Loucy (cell line): ENCODE results near the gene CHRNA1.

Source experiments
- H2AFZ ChIP-seq: fragments of 200-600 bp; sonication (generic); 2 replicates; pipeline ENCODE4 v1.6.0; 2016; ENCODE audit warnings: antibody characterized with exemption, mild to moderate bottlenecking, low read length, moderate library complexity
- H3F3A ChIP-seq: fragments of 200-600 bp; 2 replicates; pipeline ENCODE4 v1.6.0; 2016; ENCODE audit warnings: antibody characterized with exemption, low read depth, mild to moderate bottlenecking
- H3K27me3 ChIP-seq: fragments of 200-600 bp; sonication (generic); 2 replicates; pipeline ENCODE4 v1.6.1; 2014; ENCODE audit warnings: low read length, mild to moderate bottlenecking; ENCODE audit not compliant: insufficient read depth, poor library complexity, severe bottlenecking
- H3K36me3 ChIP-seq: fragments of 200-600 bp; sonication (generic); 2 replicates; pipeline ENCODE4 v1.6.1; 2016; ENCODE audit warnings: low read length; ENCODE audit not compliant: insufficient read depth
- H3K4me1 ChIP-seq: fragments of 200-600 bp; sonication (generic); 2 replicates; pipeline ENCODE4 v1.5.1; 2014; ENCODE audit warnings: low read length, mild to moderate bottlenecking; ENCODE audit not compliant: insufficient read depth, poor library complexity, severe bottlenecking
- H3K4me2 ChIP-seq: fragments of 200-600 bp; sonication (generic); 2 replicates; pipeline ENCODE4 v1.6.0; 2014; ENCODE audit warnings: antibody characterized with exemption, low read length, low read depth, mild to moderate bottlenecking; ENCODE audit not compliant: poor library complexity, severe bottlenecking
- H3K4me3 ChIP-seq: fragments of 200-600 bp; sonication (generic); 2 replicates; pipeline ENCODE4 v1.5.1; 2014; ENCODE audit warnings: low read length, mild to moderate bottlenecking, mixed read lengths; ENCODE audit not compliant: poor library complexity, severe bottlenecking
- H3K79me2 ChIP-seq: fragments of 200-600 bp; sonication (generic); 2 replicates; pipeline ENCODE4 v1.6.1; 2014; ENCODE audit warnings: low read length; ENCODE audit not compliant: insufficient read depth
- H3K9ac ChIP-seq: fragments of 200-600 bp; sonication (generic); 2 replicates; pipeline ENCODE4 v1.6.0; 2014; ENCODE audit warnings: mild to moderate bottlenecking, low read depth, low read length, moderate library complexity; ENCODE audit not compliant: poor library complexity, severe bottlenecking
- H3K9me2 ChIP-seq: fragments of 200-600 bp; sonication (generic); replicated peaks from 2 replicates; pipeline ENCODE4 v1.6.1; 2016; ENCODE audit warnings: low read depth, low read length, mixed read lengths
- H3K9me3 ChIP-seq: fragments of 200-600 bp; sonication (generic); 2 replicates; pipeline ENCODE4 v1.6.1; 2014; ENCODE audit warnings: mild to moderate bottlenecking, antibody characterized with exemption, low read length, low read depth; ENCODE audit not compliant: insufficient read depth
- H4K20me1 ChIP-seq: fragments of 200-600 bp; sonication (generic); 2 replicates; pipeline ENCODE4 v1.6.0; 2014; ENCODE audit warnings: antibody characterized with exemption, low read length, mild to moderate bottlenecking; ENCODE audit not compliant: insufficient read depth, poor library complexity, severe bottlenecking
- CTCF ChIP-seq: fragments of 200-600 bp; sonication (generic); conservative IDR thresholded peaks from 2 replicates; pipeline ENCODE4 v1.5.1; 2014; ENCODE audit warnings: mild to moderate bottlenecking, antibody characterized with exemption, low read length
- EZH2phosphoT487 ChIP-seq: fragments of 200-600 bp; IDR thresholded peaks from 2 replicates; pipeline ENCODE4 v1.6.1; 2018; ENCODE audit warnings: antibody characterized with exemption, mild to moderate bottlenecking, moderate library complexity, borderline replicate concordance

CHRNA1 gene

GRCh38 chr2:174798801-174799200, 34.5 kb upstream of the CHRNA1 start:
- Histone ChIP-seq H4K20me1 (no peaks in the 10 kb centered on the region), H3K4me2 (no peak overlapping the region), H3F3A (no peaks in the 10 kb centered on the region), H3K4me1 (peaks cover 4% of the 10 kb centered on the region), H3K36me3 (no peaks in the 10 kb centered on the region), H3K79me2 (no peaks in the 10 kb centered on the region), H3K27me3 (no peaks in the 10 kb centered on the region), H2AFZ (no peak overlapping the region), H3K9me3 (no peaks in the 10 kb centered on the region), H3K9ac (no peak overlapping the region), H3K4me3 (no peak overlapping the region), H3K9me2 (no peaks in the 10 kb centered on the region)
- TF ChIP-seq EZH2phosphoT487 (no peak), CTCF (no peak)

GRCh38 chr2:174797781-174798276, 33.6 kb upstream of the CHRNA1 start:
- Histone ChIP-seq H3K9ac (no peak overlapping the region), H4K20me1 (no peaks in the 10 kb centered on the region), H3K9me2 (no peaks in the 10 kb centered on the region), H3F3A (no peaks in the 10 kb centered on the region), H3K36me3 (no peaks in the 10 kb centered on the region), H3K4me2 (no peak overlapping the region), H3K4me1 (peaks cover 4% of the 10 kb centered on the region), H3K4me3 (no peak overlapping the region), H3K79me2 (no peaks in the 10 kb centered on the region), H2AFZ (no peak overlapping the region), H3K9me3 (no peaks in the 10 kb centered on the region), H3K27me3 (no peaks in the 10 kb centered on the region)
- TF ChIP-seq EZH2phosphoT487, result no peak
- TF ChIP-seq CTCF, result no peak

GRCh38 chr2:174796319-174796771, 32.1 kb upstream of the CHRNA1 start:
- Histone ChIP-seq H3K9me3 (no peaks in the 10 kb centered on the region), H3F3A (no peaks in the 10 kb centered on the region), H3K79me2 (no peaks in the 10 kb centered on the region), H3K4me3 (no peak overlapping the region), H4K20me1 (no peaks in the 10 kb centered on the region), H3K9me2 (no peaks in the 10 kb centered on the region), H2AFZ (no peak overlapping the region), H3K9ac (no peak overlapping the region), H3K4me2 (no peak overlapping the region), H3K36me3 (no peaks in the 10 kb centered on the region), H3K4me1 (peaks cover 4% of the 10 kb centered on the region), H3K27me3 (no peaks in the 10 kb centered on the region)
- no peak for TF ChIP-seq EZH2phosphoT487

GRCh38 chr2:174794851-174795374, 30.6 kb upstream of the CHRNA1 start:
- Histone ChIP-seq H2AFZ (no peak overlapping the region), H3F3A (no peaks in the 10 kb centered on the region), H3K79me2 (no peaks in the 10 kb centered on the region), H3K4me3 (no peak overlapping the region), H4K20me1 (no peaks in the 10 kb centered on the region), H3K9me2 (no peaks in the 10 kb centered on the region), H3K9ac (no peak overlapping the region), H3K4me2 (no peak overlapping the region), H3K4me1 (no peaks in the 10 kb centered on the region), H3K36me3 (no peaks in the 10 kb centered on the region), H3K9me3 (no peaks in the 10 kb centered on the region), H3K27me3 (no peaks in the 10 kb centered on the region)
- TF ChIP-seq EZH2phosphoT487, result no peak
- no peak for TF ChIP-seq CTCF
